Measurements from ENCODE around the gene SPECC1L.
"Not testable (repeated sequence)": the region's sequence is repeated elsewhere in the genome, so short reads cannot be mapped to it uniquely, and the experiment has no call there.

Gene SPECC1L

GRCh38 chr22:24282401-24282800 is 11.8 kb downstream of the SPECC1L start:
- DNase-seq (ENCODE audit: low read depth in 2 of 3, low spot score in 1 of 3), result no peak

GRCh38 chr22:24284747-24285203 is 14.1 kb downstream of the SPECC1L start:
- peak in 1 of 3 donors; percentile 25 for DNase-seq (ENCODE audit: low read depth in 2 of 3, low spot score in 1 of 3)

- no peak for DNase-seq (ENCODE audit: low read depth in 2 of 3, low spot score in 1 of 3)
Measured at GRCh38 chr22:24285245-24285644, 14.6 kb downstream of the SPECC1L start.

GRCh38 chr22:24287212-24287611 is 16.6 kb downstream of the SPECC1L start:
- DNase-seq (ENCODE audit: low read depth in 2 of 3, low spot score in 1 of 3), result not testable (repeated sequence)

- DNase-seq (ENCODE audit: low read depth in 2 of 3, low spot score in 1 of 3), result not testable (repeated sequence)
Measured at GRCh38 chr22:24287801-24288200, 17.2 kb downstream of the SPECC1L start.

- no peak for DNase-seq (ENCODE audit: low read depth in 2 of 3, low spot score in 1 of 3)
Measured at GRCh38 chr22:24289114-24289513, 18.5 kb downstream of the SPECC1L start.

GRCh38 chr22:24289741-24290163 is 19.1 kb downstream of the SPECC1L start:
- DNase-seq (ENCODE audit: low read depth in 2 of 3, low spot score in 1 of 3), result no peak

- DNase-seq (ENCODE audit: low read depth in 2 of 3, low spot score in 1 of 3), result no peak
Measured at GRCh38 chr22:24290459-24290858, 19.8 kb downstream of the SPECC1L start.

GRCh38 chr22:24291515-24292201 is 21.0 kb downstream of the SPECC1L start:
- DNase-seq (ENCODE audit: low read depth in 2 of 3, low spot score in 1 of 3), result no peak

- DNase-seq (ENCODE audit: low read depth in 2 of 3, low spot score in 1 of 3), result not testable (repeated sequence)
Measured at GRCh38 chr22:24292202-24292830, 21.7 kb downstream of the SPECC1L start.

- not testable (repeated sequence) for DNase-seq (ENCODE audit: low read depth in 2 of 3, low spot score in 1 of 3)
Measured at GRCh38 chr22:24294913-24295312, 24.3 kb downstream of the SPECC1L start.

- not testable (repeated sequence) for DNase-seq (ENCODE audit: low read depth in 2 of 3, low spot score in 1 of 3)
Measured at GRCh38 chr22:24298497-24299155, 28.0 kb downstream of the SPECC1L start.

- not testable (repeated sequence) for DNase-seq (ENCODE audit: low read depth in 2 of 3, low spot score in 1 of 3)
Measured at GRCh38 chr22:24300522-24300921, 29.9 kb downstream of the SPECC1L start.

GRCh38 chr22:24302591-24302990 is 32.0 kb downstream of the SPECC1L start:
- no peak for DNase-seq (ENCODE audit: low read depth in 2 of 3, low spot score in 1 of 3)

GRCh38 chr22:24303007-24303406 is 32.4 kb downstream of the SPECC1L start:
- no peak for DNase-seq (ENCODE audit: low read depth in 2 of 3, low spot score in 1 of 3)

GRCh38 chr22:24304062-24304675 is 33.5 kb downstream of the SPECC1L start:
- DNase-seq (ENCODE audit: low read depth in 2 of 3, low spot score in 1 of 3), result no peak

GRCh38 chr22:24305260-24305692 is 34.6 kb downstream of the SPECC1L start:
- no peak for DNase-seq (ENCODE audit: low read depth in 2 of 3, low spot score in 1 of 3)

GRCh38 chr22:24310969-24311368 is 40.3 kb downstream of the SPECC1L start:
- no peak for DNase-seq (ENCODE audit: low read depth in 2 of 3, low spot score in 1 of 3)

GRCh38 chr22:24315367-24315966 is 44.8 kb downstream of the SPECC1L start:
- DNase-seq (ENCODE audit: low read depth in 2 of 3, low spot score in 1 of 3), result no peak

GRCh38 chr22:24316264-24316663 is 45.6 kb downstream of the SPECC1L start:
- DNase-seq (ENCODE audit: low read depth in 2 of 3, low spot score in 1 of 3), result not testable (repeated sequence)

- not testable (repeated sequence) for DNase-seq (ENCODE audit: low read depth in 2 of 3, low spot score in 1 of 3)
Measured at GRCh38 chr22:24317511-24317910, 46.9 kb downstream of the SPECC1L start.
